ENCODE measurements around the gene SNX4.

Gene SNX4

DNA sequence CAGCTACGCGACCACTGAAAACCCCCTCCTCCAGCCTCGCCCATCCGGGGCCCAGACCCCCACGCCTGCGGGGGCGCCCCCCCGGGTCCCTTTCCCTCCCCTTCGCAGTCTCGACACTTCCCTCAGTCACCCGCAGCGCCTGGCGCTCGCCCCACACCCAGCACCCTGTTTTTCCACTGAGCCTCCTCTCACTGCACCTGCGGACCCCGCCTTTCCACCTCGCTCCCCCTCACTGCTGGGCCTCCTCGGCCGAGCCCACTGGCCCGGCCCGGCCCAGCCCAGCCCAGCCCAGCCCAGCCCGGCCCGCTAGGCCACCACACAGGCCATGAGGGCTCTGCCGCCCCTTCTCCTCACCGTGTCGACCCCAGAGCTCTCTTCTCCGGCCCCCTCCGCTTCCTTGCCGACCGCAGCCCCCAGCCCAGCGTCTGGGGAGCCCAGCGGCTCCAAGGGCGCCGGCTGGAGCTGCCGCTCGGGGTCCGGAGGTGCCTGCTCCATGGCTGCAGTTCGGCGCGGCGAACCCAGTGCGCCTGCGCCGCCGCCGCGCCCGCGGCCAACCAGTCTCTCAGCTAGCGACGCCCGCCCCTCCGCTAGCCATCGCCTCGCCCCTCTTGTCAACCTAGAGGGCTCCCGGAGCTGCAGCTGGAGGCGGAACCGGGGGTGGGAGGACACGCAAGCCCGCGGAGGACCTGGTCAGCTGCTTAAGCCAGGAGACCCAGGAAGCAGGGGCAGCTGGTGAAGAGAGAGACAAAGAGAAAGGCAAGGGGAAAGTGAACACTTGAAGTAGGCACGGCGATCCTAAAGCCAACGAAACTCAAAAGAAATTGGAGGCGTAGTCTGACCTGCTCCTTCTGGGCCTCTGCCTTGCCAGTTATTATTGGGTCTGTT lies at the start of gene SNX4:
SNX4 (minus strand) TSS at position 525 of the 885 bp plus-strand sequence; CDS start at position 495, 30 bp downstream.
- TF ChIP-seq ZNF274 (IDR thresholded peaks at IDR 0.05; ENCODE audit: low read depth, low read length): no peak
- H3K4me3 ChIP-seq (ENCODE audit: low read length): peak within 1 kb of the TSS; percentile 98

- no peak overlapping the region for H3K4me3 ChIP-seq (ENCODE audit: low read length)
- TF ChIP-seq ZNF274 (IDR thresholded peaks at IDR 0.05; ENCODE audit: low read depth, low read length): no peak
Measured at GRCh38 chr3:125556314-125556713, 36.3 kb upstream of the SNX4 start.

DNA sequence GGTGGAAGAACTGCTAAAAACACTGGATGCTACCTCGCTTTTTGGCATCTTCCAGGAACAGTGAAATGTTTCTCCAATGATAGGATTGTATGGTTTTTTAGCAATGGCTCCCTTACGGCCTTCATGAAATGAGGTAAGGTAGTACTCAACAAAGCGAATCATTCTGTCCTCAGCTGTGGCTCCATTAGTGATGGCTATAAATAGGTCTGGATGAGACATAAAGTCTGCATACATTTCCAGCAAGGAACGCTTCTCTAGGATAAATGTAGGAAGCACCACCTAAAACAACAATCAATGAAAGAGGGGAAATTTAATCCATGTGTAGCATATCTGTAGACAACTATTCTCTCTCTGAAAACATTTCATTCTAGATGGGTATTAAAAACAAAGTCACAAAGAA lies 32.4 kb upstream of the SNX4 start:
- no peak overlapping the region for H3K4me3 ChIP-seq (ENCODE audit: low read length)
- TF ChIP-seq ZNF274 (IDR thresholded peaks at IDR 0.05; ENCODE audit: low read depth, low read length): no peak

- TF ChIP-seq ZNF274 (IDR thresholded peaks at IDR 0.05; ENCODE audit: low read depth, low read length): no peak
- H3K4me3 ChIP-seq (ENCODE audit: low read length): no peak overlapping the region
Measured at GRCh38 chr3:125528920-125529319, 8.9 kb upstream of the SNX4 start.

DNA sequence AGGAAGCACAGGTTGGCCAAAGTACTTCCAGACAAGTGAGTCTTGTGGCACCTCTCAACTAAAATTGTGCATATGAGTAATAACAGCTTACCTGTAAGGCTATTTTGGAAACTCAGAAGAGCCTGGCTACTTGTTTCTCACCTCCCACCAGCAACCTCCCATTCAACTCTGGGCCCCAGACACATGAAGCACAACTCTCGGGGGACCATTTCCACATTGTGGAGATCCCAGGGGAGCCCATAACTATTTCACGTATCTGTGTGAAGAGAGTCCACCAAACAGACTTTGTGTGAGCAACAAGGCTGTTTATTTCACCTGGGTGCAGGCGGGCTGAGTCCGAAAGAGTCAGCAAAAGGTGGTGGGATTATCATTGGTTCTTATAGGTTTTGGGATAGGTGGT lies 5.2 kb upstream of the SNX4 start:
- H3K4me3 ChIP-seq (ENCODE audit: low read length): no peak overlapping the region
- TF ChIP-seq ZNF274 (IDR thresholded peaks at IDR 0.05; ENCODE audit: low read depth, low read length): no peak

DNA sequence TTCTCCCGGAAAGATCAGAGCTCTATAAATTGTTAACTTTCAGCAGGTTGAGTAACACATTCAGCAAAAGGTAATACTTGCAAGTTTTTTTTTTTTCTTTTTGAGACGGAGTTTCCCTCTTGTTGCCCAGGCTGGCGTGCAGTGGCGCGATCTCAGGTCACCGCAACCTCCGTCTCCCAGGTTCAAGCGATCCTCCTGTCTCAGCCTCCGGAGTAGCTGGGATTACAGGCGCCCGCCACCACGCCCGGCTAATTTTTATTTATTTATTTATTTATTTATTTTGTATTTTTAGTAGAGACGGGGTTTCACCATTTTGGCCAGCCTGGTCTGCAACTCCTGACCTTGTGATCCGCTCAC lies 539 bp upstream of the SNX4 start:
- H3K4me3 ChIP-seq (ENCODE audit: low read length): peak overlapping the region; percentile 98

GRCh38 chr3:125515421-125515820 lies 4.6 kb downstream of the SNX4 start:
- TF ChIP-seq ZNF274 (IDR thresholded peaks at IDR 0.05; ENCODE audit: low read depth, low read length): no peak
- no peak overlapping the region for H3K4me3 ChIP-seq (ENCODE audit: low read length)

DNA sequence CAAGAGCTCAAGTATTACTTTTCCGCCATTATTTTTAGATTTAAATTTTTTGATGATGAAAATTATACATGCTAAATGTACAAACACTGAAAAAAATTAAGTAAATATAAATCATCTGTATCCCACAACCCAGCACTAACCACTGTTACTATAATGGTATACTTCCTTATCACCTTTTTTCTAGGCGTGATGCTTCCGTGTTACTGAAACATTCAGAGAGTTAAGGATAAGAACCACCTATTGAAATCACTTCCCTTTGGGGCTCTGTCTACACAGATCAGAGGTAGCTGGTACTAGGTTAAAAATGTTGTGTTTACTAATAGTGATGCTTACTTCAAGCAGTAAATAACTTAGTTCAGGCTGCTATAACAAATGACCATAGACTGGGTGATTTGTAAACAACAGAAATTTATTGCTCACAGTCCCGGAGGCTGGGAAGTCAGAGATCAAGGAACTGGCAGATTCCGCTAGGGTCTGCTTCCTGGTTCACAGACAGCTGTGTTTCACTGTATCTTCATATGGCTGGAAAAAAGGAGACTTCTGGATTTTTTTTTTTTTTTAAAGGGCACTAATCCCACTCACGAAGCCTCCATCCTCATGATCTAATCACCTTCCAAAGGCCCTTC lies 6.4 kb downstream of the SNX4 start:
- TF ChIP-seq ZNF274 (IDR thresholded peaks at IDR 0.05; ENCODE audit: low read depth, low read length): no peak
- H3K4me3 ChIP-seq (ENCODE audit: low read length): no peak overlapping the region

DNA sequence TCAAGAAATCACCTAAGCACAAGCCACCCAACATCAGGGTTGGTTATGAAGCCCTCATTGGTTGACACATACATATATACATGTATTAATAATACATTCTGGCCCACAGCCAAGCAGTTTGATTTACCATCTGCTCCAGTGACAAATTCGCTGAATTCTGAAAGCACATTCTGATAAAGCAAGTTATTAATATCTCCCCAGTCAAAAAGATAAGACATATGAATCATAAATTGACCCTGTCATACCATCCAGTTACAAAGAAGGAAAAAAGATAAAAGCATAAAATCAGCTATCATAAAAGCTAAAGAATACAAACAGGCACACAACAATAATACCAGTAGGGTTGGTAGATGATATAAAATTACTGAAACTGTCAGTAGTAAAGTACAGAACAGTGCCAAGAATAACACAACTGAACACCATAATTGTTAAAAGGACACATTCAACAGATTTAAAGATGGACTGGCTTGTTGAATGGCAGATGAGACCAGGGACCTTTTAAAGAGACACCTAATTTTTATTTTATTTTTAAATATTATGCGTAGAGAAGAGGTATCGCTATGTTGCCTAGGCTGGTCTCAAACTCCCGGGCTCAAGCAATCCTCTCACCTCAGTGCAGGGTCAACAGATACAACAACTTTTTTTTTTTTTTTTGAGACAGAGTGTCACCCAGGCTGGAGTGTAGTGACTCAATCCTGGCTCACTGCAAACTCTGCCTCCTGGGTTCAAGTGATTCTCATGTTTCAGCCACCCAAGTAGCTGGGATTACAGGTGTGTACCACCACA lies 7.7 kb downstream of the SNX4 start:
- no peak overlapping the region for H3K4me3 ChIP-seq (ENCODE audit: low read length)
- no peak for TF ChIP-seq ZNF274 (IDR thresholded peaks at IDR 0.05; ENCODE audit: low read depth, low read length)

DNA sequence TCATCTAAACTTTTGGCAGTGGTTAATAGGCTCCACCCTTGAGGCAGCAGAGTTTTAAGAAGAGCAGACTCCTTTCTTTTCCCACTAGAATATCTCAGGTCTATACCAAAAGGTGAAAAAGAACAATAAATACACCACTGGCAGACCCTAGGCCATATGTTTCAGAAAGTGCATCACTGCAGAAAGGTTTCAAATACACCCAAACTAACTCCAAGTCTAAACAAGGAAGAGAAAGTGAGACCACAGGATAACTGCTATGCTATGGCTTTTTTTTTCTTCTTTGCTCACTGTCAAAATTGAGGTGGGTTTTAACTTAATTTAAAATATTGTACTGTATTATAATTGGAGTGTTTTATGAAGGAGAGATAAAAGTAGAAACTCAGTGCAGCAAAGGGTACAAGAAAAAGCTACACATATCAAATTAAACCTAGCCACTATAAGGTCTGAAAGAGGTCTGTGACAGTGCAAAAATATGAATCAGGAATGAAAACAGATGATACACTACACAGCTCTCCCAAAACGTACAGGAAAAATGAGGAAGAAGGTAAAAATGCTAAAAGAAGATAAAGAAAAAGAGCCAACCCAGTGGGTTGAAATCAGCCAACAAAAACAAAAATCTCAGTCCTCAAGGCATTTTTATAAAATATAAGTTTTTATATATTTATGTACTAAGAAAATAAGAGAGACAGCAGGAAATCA lies 8.4 kb downstream of the SNX4 start:
- TF ChIP-seq ZNF274 (IDR thresholded peaks at IDR 0.05; ENCODE audit: low read depth, low read length): no peak

GRCh38 chr3:125507128-125507527 lies 12.9 kb downstream of the SNX4 start:
- no peak overlapping the region for H3K4me3 ChIP-seq (ENCODE audit: low read length)
- TF ChIP-seq ZNF274 (IDR thresholded peaks at IDR 0.05; ENCODE audit: low read depth, low read length): no peak

More for the DNA sequence above, 8.4 kb downstream of the SNX4 start:
- H3K4me3 ChIP-seq (ENCODE audit: low read length): no peak overlapping the region

DNA sequence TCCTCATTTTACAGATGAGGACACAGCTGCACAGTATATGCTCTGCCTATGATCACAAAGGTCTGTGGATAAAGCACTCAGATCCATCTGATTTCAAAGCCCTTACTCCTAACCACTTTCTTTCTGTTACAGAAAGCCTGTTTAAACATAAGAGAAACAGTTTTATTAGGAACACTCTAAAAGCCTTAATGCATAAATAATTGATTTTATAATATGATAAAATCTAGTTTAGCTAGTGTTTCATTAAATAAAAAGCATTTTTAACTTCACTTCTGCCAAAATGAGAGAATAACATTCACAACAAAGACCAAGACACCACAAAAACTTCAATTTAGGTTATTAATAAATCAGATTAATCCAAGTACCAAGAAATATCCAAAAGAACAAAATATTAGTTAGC lies 21.4 kb downstream of the SNX4 start:
- no peak overlapping the region for H3K4me3 ChIP-seq (ENCODE audit: low read length)
- no peak for TF ChIP-seq ZNF274 (IDR thresholded peaks at IDR 0.05; ENCODE audit: low read depth, low read length)

DNA sequence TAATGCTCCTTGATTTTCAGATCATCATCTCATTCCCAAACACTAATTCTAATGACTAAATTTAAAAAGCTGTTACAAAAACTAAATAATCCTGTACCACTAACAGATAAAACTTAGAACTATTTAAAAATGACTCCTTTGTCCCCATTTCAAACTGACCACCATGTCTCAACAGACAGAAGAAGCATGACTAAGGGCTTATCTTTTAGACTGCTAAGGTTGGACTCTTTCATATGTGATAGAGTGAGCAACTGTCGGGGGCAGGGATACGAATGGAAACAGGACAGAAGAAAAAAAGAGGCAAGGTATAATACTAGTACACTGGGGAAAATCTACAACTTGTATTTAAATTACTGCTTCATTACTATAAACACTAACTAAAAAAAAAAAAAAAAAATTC lies 23.3 kb downstream of the SNX4 start:
- no peak overlapping the region for H3K4me3 ChIP-seq (ENCODE audit: low read length)
- no peak for TF ChIP-seq ZNF274 (IDR thresholded peaks at IDR 0.05; ENCODE audit: low read depth, low read length)

DNA sequence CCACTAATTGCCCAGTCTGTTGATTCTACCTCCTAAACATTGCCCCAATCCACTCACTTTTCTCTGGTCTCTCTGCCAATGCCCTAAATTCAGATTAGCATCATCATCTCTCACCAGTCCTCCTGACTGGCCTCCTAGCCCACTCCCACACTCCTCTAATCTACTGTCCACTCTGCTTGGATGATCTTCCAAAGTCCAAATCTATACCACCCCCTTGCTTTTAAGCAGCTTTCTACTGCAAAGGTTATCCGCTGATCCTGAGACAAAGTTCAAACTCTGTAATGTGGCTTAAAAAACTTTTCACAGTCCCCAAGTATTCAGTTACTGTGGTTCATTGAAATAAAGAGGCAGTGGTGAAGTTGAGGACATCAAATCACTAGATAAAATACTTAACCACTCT lies 37.6 kb downstream of the SNX4 start:
- H3K4me3 ChIP-seq (ENCODE audit: low read length): no peak overlapping the region
- no peak for TF ChIP-seq ZNF274 (IDR thresholded peaks at IDR 0.05; ENCODE audit: low read depth, low read length)
